ENCODE data around the gene ATXN1. TPM values are rescaled to one million over a fixed set of nuclear protein-coding genes. Genes with fewer than 3 reads are reported as not detected.

The ATXN1 gene
- total and polyA plus RNA-seq, 2 of the 13 experiments (the other 11 are each of a cell fraction or from before 2014, with no cell fraction given) = 20.7 to 39.5 TPM

DNA sequence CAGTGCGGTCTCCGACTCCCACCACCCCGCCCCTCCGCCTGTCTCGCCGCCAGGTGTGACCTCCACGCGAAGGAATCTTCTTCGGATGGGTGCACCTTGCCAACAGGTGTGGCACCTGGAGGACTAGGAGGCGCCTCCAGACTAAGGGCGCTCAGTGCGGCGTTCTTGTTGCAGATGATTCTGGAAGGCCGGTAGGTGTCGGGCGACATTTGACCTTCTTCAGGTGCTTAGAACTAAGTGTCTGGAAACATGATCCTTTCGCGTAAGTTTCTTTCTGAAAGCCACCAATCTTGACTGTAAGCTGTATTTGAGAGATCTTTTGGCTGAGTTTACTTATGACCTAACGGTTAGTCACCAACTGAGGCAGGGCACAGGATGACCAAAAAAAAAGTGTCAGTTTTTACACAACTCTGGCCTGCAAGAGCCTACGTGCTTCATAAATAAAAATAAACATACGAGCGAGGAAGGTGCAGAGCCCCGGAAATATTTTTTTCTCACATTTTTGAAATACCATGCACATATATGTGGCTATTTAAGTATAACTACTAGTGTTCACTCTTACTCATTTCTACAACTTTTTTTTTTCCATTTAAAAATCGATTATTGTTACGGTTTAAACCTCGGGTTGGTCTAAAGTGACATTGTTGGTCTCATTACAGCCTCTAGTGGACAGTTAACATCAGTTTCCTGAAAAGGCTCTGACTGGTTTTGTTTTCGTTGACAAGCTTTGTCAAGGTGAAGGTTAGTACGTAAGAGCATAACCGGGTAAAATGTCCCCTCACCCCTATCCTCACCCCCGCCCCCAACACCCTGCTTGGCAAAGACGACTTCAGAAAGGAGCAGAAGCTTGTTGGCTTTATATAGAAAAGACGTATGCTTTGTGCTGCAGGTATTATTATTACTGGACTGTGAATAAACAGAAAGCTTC, 1.6 kb upstream of the ATXN1 start (continued):
- TF ChIP-seq ZBTB43 (CRISPR knock-in tag; conservative IDR thresholded peaks at IDR 0.05) = peak; percentile 73
- TF ChIP-seq RXRB (CRISPR knock-in tag; IDR thresholded peaks at IDR 0.05; ENCODE audit: borderline replicate concordance) = peak; percentile 29; the same call in 1 of the 2 replicates
- no peak for TF ChIP-seq ZNF749 (CRISPR knock-in tag; IDR thresholded peaks at IDR 0.05; ENCODE audit: borderline replicate concordance)
- peak; percentile 91 for TF ChIP-seq ONECUT2 (CRISPR knock-in tag; IDR thresholded peaks at IDR 0.05)
- 0 out of 2 replicates have a peak, but pooled peaks have one; percentile 54 for TF ChIP-seq NFKB2 (CRISPR knock-in tag; IDR thresholded peaks at IDR 0.05; ENCODE audit: borderline replicate concordance)
- TF ChIP-seq, protein P1, sequence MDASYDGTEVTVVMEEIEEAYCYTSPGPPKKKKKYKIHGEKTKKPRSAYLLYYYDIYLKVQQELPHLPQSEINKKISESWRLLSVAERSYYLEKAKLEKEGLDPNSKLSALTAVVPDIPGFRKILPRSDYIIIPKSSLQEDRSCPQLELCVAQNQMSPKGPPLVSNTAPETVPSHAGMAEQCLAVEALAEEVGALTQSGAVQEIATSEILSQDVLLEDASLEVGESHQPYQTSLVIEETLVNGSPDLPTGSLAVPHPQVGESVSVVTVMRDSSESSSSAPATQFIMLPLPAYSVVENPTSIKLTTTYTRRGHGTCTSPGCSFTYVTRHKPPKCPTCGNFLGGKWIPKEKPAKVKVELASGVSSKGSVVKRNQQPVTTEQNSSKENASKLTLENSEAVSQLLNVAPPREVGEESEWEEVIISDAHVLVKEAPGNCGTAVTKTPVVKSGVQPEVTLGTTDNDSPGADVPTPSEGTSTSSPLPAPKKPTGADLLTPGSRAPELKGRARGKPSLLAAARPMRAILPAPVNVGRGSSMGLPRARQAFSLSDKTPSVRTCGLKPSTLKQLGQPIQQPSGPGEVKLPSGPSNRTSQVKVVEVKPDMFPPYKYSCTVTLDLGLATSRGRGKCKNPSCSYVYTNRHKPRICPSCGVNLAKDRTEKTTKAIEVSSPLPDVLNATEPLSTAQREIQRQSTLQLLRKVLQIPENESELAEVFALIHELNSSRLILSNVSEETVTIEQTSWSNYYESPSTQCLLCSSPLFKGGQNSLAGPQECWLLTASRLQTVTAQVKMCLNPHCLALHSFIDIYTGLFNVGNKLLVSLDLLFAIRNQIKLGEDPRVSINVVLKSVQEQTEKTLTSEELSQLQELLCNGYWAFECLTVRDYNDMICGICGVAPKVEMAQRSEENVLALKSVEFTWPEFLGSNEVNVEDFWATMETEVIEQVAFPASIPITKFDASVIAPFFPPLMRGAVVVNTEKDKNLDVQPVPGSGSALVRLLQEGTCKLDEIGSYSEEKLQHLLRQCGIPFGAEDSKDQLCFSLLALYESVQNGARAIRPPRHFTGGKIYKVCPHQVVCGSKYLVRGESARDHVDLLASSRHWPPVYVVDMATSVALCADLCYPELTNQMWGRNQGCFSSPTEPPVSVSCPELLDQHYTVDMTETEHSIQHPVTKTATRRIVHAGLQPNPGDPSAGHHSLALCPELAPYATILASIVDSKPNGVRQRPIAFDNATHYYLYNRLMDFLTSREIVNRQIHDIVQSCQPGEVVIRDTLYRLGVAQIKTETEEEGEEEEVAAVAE (CRISPR knock-in tag; IDR thresholded peaks at IDR 0.05; ENCODE audit: borderline replicate concordance) = no peak
- TF ChIP-seq ETV5 (CRISPR knock-in tag; IDR thresholded peaks at IDR 0.05; ENCODE audit: borderline replicate concordance) = peak; percentile 24; the same call in 1 of the 2 replicates
- TF ChIP-seq TAF1 (CRISPR knock-in tag; IDR thresholded peaks at IDR 0.05) = no peak
- TF ChIP-seq ZNF674 (CRISPR knock-in tag; IDR thresholded peaks at IDR 0.05; ENCODE audit: low read depth) = no peak
- TF ChIP-seq ZFP36L1 (CRISPR knock-in tag; IDR thresholded peaks at IDR 0.05) = no peak
- TF ChIP-seq AKNA (CRISPR knock-in tag; IDR thresholded peaks at IDR 0.05; ENCODE audit: borderline replicate concordance) = no peak
- TF ChIP-seq NFKBIZ (CRISPR knock-in tag; IDR thresholded peaks at IDR 0.05) = no peak
- 0 out of 2 replicates have a peak, but pooled peaks have one; percentile 40 for TF ChIP-seq ZNF543 (CRISPR knock-in tag; IDR thresholded peaks at IDR 0.05)
- peak; percentile 48; the same call in 1 of the 2 replicates for TF ChIP-seq FOSL2 (CRISPR knock-in tag; IDR thresholded peaks at IDR 0.05)
- 0 out of 2 replicates have a peak, but pooled peaks have one; percentile 27 for TF ChIP-seq HOXD1 (CRISPR knock-in tag; IDR thresholded peaks at IDR 0.05)
- TF ChIP-seq ZNF879 (CRISPR knock-in tag; IDR thresholded peaks at IDR 0.05) = 0 out of 2 replicates have a peak, but pooled peaks have one; percentile 65
- TF ChIP-seq HIVEP1 (CRISPR knock-in tag; IDR thresholded peaks at IDR 0.05) = no peak
- no peak for TF ChIP-seq NPAS2 (CRISPR knock-in tag; IDR thresholded peaks at IDR 0.05; ENCODE audit: borderline replicate concordance)
- TF ChIP-seq MIXL1 (CRISPR knock-in tag; IDR thresholded peaks at IDR 0.05) = peak; percentile 76
